DND-41 (cell line): Measurements from ENCODE around the gene TAF4.

Experiments used
- ATAC-seq: fragments of 200-7000 bp; cut with Tn5 transposase; 3 replicates; pipeline ENCODE4 v1.9.1; 2021; ENCODE audit warnings: low read depth; ENCODE audit not compliant: insufficient read depth
- DNase-seq: peaks from one replicate; pipeline ENCODE4 v3.0.0-alpha.2; 2020
- H2AFZ ChIP-seq: 2 replicates; pipeline ENCODE4 v1.6.0; 2012; ENCODE audit warnings: low read depth, low read length
- H3K27ac ChIP-seq: 2 replicates; pipeline ENCODE4 v1.5.1; 2012; ENCODE audit warnings: low read length, inconsistent platforms
- H3K27me3 ChIP-seq: fragments of 200-600 bp; sonication (generic); 2 replicates; pipeline ENCODE4 v1.6.0; 2012; ENCODE audit warnings: low read length, mild to moderate bottlenecking, inconsistent platforms; ENCODE audit not compliant: insufficient read depth, poor library complexity
- H3K36me3 ChIP-seq: 2 replicates; pipeline ENCODE4 v1.5.1; 2012; ENCODE audit warnings: low read length, inconsistent platforms; ENCODE audit not compliant: insufficient read depth
- H3K4me1 ChIP-seq: 2 replicates; pipeline ENCODE4 v1.5.1; 2012; ENCODE audit warnings: mild to moderate bottlenecking, low read length; ENCODE audit not compliant: insufficient read depth
- H3K4me2 ChIP-seq: 2 replicates; pipeline ENCODE4 v1.6.0; 2012; ENCODE audit warnings: mild to moderate bottlenecking, moderate library complexity, low read length, inconsistent platforms; ENCODE audit not compliant: insufficient read depth
- H3K4me3 ChIP-seq, 2 experiments: fragments of 200-600 bp in 1 of 2; shearing (Covaris generic) in 1 of 2; 2 replicates each; pipeline ENCODE4 v1.5.1; 2012 to 2016; ENCODE audit warnings: inconsistent platforms in 2 of 2, low read length in 2 of 2, mild to moderate bottlenecking in 2 of 2, low read depth in 1 of 2, moderate library complexity in 1 of 2
- H3K79me2 ChIP-seq: 2 replicates; pipeline ENCODE4 v1.6.0; 2012; ENCODE audit warnings: low read length, inconsistent platforms; ENCODE audit not compliant: insufficient read depth
- H3K9ac ChIP-seq: 2 replicates; pipeline ENCODE4 v1.6.0; 2012; ENCODE audit warnings: low read depth, mild to moderate bottlenecking, inconsistent platforms, low read length, moderate library complexity
- H3K9me3 ChIP-seq: 2 replicates; pipeline ENCODE4 v1.5.1; 2012; ENCODE audit warnings: low read length, moderate library complexity, mild to moderate bottlenecking, inconsistent platforms; ENCODE audit not compliant: insufficient read depth, severe bottlenecking
- H4K20me1 ChIP-seq: 2 replicates; pipeline ENCODE4 v1.6.0; 2012; ENCODE audit warnings: low read length; ENCODE audit not compliant: insufficient read depth
- EZH2 ChIP-seq: IDR thresholded peaks from 3 replicates; pipeline ENCODE4 v1.6.1; 2012; ENCODE audit warnings: borderline replicate concordance, low read depth, mild to moderate bottlenecking, moderate library complexity, low read length, inconsistent platforms; ENCODE audit not compliant: severe bottlenecking
- TF ChIP-seq, protein P1 (sequence below): IDR thresholded peaks from 2 replicates; pipeline ENCODE4 v1.5.1; 2012; ENCODE audit warnings: borderline replicate concordance, low read length, moderate library complexity, mild to moderate bottlenecking; ENCODE audit not compliant: poor library complexity, severe bottlenecking; ENCODE audit errors: extremely low read depth

TAF4 gene

DNA sequence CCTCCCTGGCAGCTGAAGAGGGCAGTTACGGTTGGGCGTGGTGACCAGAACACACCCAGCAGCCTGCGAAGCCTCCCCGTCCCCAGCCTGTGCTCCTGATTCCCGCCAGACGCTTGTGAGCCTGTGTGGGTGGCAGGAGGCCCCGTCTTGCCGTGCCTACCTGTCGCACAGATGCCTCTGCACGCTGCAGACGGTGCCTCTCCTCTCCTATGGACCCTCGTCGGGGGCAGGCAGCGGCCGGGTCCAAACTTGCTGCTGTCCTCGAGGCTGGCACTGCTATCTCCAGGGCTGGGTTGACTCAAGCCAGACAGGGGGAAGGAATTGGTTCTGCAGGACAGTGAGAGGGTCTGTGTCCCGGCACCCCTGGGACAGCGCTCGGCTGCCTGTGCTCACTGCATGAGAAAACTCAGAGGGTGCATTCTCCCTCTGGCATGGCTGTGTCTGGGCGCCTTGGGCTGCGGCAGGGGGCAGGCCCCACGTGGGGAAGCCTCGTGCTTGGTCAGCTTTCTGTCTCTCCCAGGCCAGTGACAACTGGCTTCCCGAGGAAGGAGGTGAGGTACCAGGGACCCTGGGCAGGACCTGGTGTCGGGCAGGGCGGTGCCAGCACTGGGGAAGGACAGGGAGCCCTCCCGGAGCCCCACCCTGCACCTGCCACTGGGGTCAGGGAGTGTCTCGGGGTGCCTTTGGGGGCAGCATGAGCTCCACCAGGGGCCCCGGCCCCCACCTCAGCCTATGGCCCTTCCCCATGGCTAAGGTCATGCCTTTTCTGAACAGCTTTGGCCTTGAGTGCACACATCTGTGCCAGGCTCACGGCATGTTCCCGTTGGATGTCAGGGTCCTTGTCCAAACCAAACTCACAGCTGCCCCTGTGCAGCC is 127.5 kb downstream of the TAF4 start:
- Histone ChIP-seq H3K4me1 (no peaks in the 10 kb centered on the region), H3K9ac (no peak overlapping the region), H3K79me2 (no peaks in the 10 kb centered on the region), H3K9me3 (no peaks in the 10 kb centered on the region), H3K4me2 (no peak overlapping the region), H3K27ac (no peak overlapping the region), H2AFZ (no peak overlapping the region), H3K27me3 (no peaks in the 10 kb centered on the region), H3K36me3 (no peaks in the 10 kb centered on the region), H4K20me1 (peaks cover 13% of the 10 kb centered on the region; the same call in 1 of the 2 replicates), H3K4me3 (no peak overlapping the region)
- no peak for ATAC-seq
- no peak for DNase-seq
- TF ChIP-seq, protein P1, sequence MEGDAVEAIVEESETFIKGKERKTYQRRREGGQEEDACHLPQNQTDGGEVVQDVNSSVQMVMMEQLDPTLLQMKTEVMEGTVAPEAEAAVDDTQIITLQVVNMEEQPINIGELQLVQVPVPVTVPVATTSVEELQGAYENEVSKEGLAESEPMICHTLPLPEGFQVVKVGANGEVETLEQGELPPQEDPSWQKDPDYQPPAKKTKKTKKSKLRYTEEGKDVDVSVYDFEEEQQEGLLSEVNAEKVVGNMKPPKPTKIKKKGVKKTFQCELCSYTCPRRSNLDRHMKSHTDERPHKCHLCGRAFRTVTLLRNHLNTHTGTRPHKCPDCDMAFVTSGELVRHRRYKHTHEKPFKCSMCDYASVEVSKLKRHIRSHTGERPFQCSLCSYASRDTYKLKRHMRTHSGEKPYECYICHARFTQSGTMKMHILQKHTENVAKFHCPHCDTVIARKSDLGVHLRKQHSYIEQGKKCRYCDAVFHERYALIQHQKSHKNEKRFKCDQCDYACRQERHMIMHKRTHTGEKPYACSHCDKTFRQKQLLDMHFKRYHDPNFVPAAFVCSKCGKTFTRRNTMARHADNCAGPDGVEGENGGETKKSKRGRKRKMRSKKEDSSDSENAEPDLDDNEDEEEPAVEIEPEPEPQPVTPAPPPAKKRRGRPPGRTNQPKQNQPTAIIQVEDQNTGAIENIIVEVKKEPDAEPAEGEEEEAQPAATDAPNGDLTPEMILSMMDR, result no peak
- TF ChIP-seq EZH2, result no peak

DNA sequence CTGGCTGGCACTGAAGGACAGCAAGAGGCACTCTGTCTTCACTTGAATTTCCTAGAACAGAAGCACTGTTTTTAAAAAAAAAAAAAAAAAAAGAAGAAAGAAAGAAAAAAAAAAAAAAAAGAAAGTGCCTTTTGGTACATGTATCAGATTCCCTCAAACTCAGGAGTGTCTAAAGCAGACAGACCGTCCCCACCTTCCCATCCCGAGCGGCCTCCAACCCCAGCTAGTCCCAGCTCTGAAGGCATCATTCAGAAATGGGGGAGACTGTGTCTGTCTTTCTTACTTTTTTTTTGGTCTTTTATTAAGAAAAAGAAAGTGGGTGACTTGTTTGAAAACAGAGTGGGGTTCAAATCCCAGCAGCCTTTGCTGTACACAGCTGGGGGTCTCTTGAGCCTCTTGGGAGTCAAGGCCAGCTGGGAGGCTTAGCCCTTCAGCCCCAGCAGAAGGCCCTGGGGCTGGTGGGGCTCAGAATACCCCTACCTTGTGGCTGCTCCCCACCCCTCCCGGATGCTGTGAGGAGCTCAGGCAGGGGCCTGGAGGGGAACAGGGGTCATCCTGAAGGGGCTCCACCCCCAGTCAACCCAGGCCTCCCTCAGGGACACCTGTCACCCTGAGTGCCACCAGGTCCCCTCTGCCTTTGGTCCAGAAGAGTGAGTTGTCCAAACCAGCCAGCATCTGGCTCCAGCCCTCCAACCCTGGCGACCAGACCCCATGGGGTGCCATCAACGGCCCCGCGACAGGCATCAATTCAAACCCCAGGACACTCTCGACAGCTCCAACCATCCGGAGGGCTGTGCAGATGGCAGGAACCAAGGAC is 128.3 kb downstream of the TAF4 start:
- DNase-seq (no peak), ATAC-seq (no peak)
- no peak overlapping the region for H2AFZ ChIP-seq
- no peaks in the 10 kb centered on the region for H3K9me3 ChIP-seq
- H3K4me1 ChIP-seq, result no peaks in the 10 kb centered on the region
- no peaks in the 10 kb centered on the region for H3K36me3 ChIP-seq
- H3K9ac ChIP-seq, result no peak overlapping the region
- H3K27me3 ChIP-seq, result no peaks in the 10 kb centered on the region
- H4K20me1 ChIP-seq, result peaks cover 18% of the 10 kb centered on the region; the same call in 1 of the 2 replicates
- H3K79me2 ChIP-seq, result no peaks in the 10 kb centered on the region
- H3K27ac ChIP-seq, result no peak overlapping the region
- TF ChIP-seq, protein P1, result no peak
- TF ChIP-seq EZH2, result no peak
- H3K4me3 ChIP-seq, result no peak overlapping the region
- H3K4me2 ChIP-seq, result no peak overlapping the region

DNA sequence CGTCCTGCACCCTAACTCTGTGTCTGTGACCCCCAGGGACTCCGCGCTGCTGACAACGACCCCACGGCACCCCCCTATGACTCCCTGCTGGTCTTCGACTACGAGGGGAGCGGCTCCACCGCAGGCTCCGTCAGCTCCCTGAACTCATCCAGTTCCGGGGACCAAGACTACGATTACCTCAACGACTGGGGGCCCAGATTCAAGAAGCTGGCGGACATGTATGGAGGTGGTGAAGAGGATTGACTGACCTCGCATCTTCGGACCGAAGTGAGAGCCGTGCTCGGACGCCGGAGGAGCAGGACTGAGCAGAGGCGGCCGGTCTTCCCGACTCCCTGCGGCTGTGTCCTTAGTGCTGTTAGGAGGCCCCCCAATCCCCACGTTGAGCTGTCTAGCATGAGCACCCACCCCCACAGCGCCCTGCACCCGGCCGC is 129.0 kb downstream of the TAF4 start:
- H3K36me3 ChIP-seq, result no peaks in the 10 kb centered on the region
- H3K27ac ChIP-seq, result no peak overlapping the region
- H3K9ac ChIP-seq, result no peak overlapping the region
- no peak overlapping the region for H3K4me3 ChIP-seq
- H4K20me1 ChIP-seq, result peaks cover 19% of the 10 kb centered on the region; the same call in 1 of the 2 replicates
- H3K27me3 ChIP-seq, result no peaks in the 10 kb centered on the region
- H3K4me2 ChIP-seq, result no peak overlapping the region
- no peaks in the 10 kb centered on the region for H3K79me2 ChIP-seq
- TF ChIP-seq, protein P1, result no peak
- TF ChIP-seq EZH2, result no peak
- H3K4me1 ChIP-seq, result no peaks in the 10 kb centered on the region
- no peaks in the 10 kb centered on the region for H3K9me3 ChIP-seq
- ATAC-seq, result no peak
- H2AFZ ChIP-seq, result no peak overlapping the region
- DNase-seq, result no peak
